Colonic mucosa (tissue), 4 donors: ENCODE results near the gene NCAPG. TPM values are rescaled to one million over a fixed set of nuclear protein-coding genes. Genes with fewer than 3 reads are reported as not detected.

Source experiments
- DNase-seq: peaks from one replicate; pipeline ENCODE4 v3.0.0-alpha.2; 2020
- H3K27ac ChIP-seq: fragments of 200-600 bp; one replicate; pipeline ENCODE4 v1.8.0; 2021
- H3K27me3 ChIP-seq: fragments of 200-600 bp; one replicate; pipeline ENCODE4 v1.8.0; 2021
- H3K36me3 ChIP-seq: fragments of 200-600 bp; one replicate; pipeline ENCODE4 v1.8.0; 2021
- H3K4me1 ChIP-seq: fragments of 200-600 bp; one replicate; pipeline ENCODE4 v1.8.0; 2021; ENCODE audit warnings: mild to moderate bottlenecking
- H3K4me3 ChIP-seq: fragments of 200-600 bp; one replicate; pipeline ENCODE4 v1.8.0; 2021
- H3K9ac ChIP-seq, 2 donors: one replicate each; pipeline ENCODE4 v1.7.0; 2013; ENCODE audit warnings: control low read depth in 2 of 2, low read depth in 2 of 2, low read length in 2 of 2
- H3K9me3 ChIP-seq: fragments of 200-600 bp; one replicate; pipeline ENCODE4 v1.8.0; 2021
- CTCF ChIP-seq: fragments of 200-600 bp; IDR thresholded peaks from one replicate; pipeline ENCODE4 v1.8.0; 2022; ENCODE audit warnings: antibody characterized with exemption, mild to moderate bottlenecking
- intact Hi-C: fragments of 100-400 bp; cut with DNase I; formaldehyde crosslinking; loops from one replicate; pipeline ENCODE4 v1.14.1; 2022
- total RNA-seq, 2 donors: library from RNA; stranded (reverse); fragmentation: NEBNext Ultra II Directional in 1 of 2; extraction: Animal tissue kit (Norgen Biotek cat#: 25700) in 1 of 2; gene quantifications; one replicate each; pipeline ENCODE4 v1.2.1, GENCODE V29; 2021
- donor health status: healthy.
- donor health status: DM: no; HTN: no; CAD: no.
- donor health status: DM: no; HTN: no; CAD: no.

The NCAPG gene
- total RNA-seq, 2 donors from 2014 or later, result 10.7 to 38.8 TPM

DNA sequence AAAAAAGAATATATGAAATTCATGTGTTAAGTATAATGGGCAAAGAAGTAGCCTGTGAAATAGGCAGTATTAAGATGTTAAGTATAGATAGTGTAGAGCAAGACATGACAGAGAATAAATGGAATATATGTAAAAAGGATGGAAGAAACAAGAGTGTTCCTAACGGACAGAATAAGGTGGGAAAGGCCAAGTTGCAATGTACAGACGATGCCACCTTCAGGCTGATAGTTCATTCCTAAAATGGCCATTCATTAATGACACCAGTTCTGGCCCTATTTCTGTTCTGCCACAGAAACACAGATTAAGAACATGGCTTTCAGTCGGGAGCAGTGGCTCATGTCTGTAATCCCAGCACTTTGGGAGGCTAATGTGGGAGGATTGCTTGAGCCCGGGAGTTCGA is 24.9 kb upstream of the NCAPG start:
- H3K9me3 ChIP-seq, result no peaks in the 10 kb centered on the region
- H3K4me1 ChIP-seq, result peaks cover 7% of the 10 kb centered on the region
- peaks cover 10% of the 10 kb centered on the region for H3K27me3 ChIP-seq
- H3K36me3 ChIP-seq, result no peaks in the 10 kb centered on the region
- H3K4me3 ChIP-seq, result no peak overlapping the region
- no peak overlapping the region for H3K9ac ChIP-seq
- no peak for TF ChIP-seq CTCF
- H3K27ac ChIP-seq, result no peak overlapping the region
- no peak for DNase-seq
- intact Hi-C loops, result no loop called here

DNA sequence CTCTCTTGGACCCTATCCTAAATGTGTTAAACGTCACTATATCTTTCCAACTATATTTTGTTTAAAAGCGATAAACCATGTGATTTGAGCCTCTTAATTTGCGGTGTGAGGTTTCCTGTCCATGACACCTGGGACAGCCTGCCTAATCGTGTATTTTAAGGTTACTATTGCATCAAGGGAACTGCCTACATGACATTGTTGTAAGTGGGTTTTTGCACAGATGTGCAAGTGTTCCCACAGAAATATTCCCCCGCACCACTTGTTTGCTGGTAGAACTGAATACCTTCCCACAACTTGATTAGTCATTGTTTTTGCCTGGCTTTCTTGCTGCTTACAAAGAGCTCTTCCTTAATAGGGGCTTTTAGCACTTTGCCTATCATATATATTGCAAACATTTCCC is 24.2 kb upstream of the NCAPG start:
- Histone ChIP-seq H3K27ac (no peak overlapping the region), H3K4me3 (no peak overlapping the region), H3K36me3 (no peaks in the 10 kb centered on the region), H3K4me1 (peaks cover 1% of the 10 kb centered on the region), H3K9ac (no peak overlapping the region), H3K27me3 (peaks cover 4% of the 10 kb centered on the region), H3K9me3 (no peaks in the 10 kb centered on the region)
- intact Hi-C loops, result no loop called here
- TF ChIP-seq CTCF, result no peak
- no peak for DNase-seq

GRCh38 chr4:17787315-17787714 is 23.5 kb upstream of the NCAPG start:
- H3K9me3 ChIP-seq, result no peaks in the 10 kb centered on the region
- H3K4me3 ChIP-seq, result no peak overlapping the region
- H3K9ac ChIP-seq, result no peak overlapping the region
- H3K27ac ChIP-seq, result no peak overlapping the region
- intact Hi-C loops, result no loop called here
- H3K27me3 ChIP-seq, result no peaks in the 10 kb centered on the region
- H3K4me1 ChIP-seq, result no peaks in the 10 kb centered on the region
- no peak for DNase-seq
- H3K36me3 ChIP-seq, result no peaks in the 10 kb centered on the region
- TF ChIP-seq CTCF, result no peak

- Histone ChIP-seq H3K9me3 (no peaks in the 10 kb centered on the region), H3K27me3 (no peaks in the 10 kb centered on the region), H3K27ac (no peak overlapping the region), H3K4me1 (no peaks in the 10 kb centered on the region), H3K4me3 (no peak overlapping the region), H3K9ac (no peak overlapping the region), H3K36me3 (no peaks in the 10 kb centered on the region)
- intact Hi-C loops, result no loop called here
- no peak for TF ChIP-seq CTCF
- no peak for DNase-seq
Observed at GRCh38 chr4:17788956-17789355, 21.8 kb upstream of the NCAPG start.

DNA sequence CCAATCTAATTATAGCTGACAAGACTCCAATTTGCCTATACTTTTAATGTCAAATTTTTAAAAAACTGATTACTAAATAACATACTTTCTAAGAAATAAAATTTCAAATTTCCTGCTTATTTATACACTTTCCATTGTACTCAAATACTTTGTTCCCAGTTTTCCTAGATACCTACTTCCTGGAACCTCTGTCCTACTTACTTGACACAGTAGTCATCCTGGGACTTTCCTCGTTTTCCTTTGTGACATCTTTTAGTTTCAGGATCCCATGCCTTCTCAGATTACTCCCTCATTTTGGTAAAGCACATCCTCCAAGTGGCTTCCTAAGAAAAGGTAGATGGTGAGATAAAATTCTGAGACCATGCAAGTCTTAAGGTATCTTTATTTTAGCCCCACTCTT is 16.0 kb upstream of the NCAPG start:
- Histone ChIP-seq H3K4me3 (no peak overlapping the region), H3K4me1 (no peaks in the 10 kb centered on the region), H3K9me3 (no peaks in the 10 kb centered on the region), H3K36me3 (no peaks in the 10 kb centered on the region), H3K27ac (no peak overlapping the region), H3K27me3 (no peaks in the 10 kb centered on the region), H3K9ac (no peak overlapping the region)
- no peak for DNase-seq
- intact Hi-C loops, result no loop called here
- no peak for TF ChIP-seq CTCF

DNA sequence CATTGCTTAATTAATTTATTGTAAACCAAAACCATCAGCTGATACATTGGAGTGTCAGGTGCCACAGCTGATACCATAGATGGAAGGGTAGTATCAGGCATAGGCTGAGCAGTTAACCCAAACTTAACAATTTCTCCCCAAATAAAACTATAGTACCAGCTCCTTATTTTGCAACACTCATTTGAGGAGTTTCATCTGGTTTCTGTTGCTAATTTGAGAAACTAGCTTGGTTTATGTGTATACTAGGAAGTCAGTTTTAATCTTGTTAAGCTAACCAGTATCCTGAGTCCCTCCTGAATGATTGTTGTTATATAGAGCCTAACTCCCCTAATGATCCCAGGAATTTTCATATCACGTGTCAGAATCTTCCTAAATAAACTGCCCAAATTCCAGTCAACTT is 13.0 kb upstream of the NCAPG start:
- H3K27ac ChIP-seq, result no peak overlapping the region
- no peak for TF ChIP-seq CTCF
- intact Hi-C loops, result no loop called here
- H3K36me3 ChIP-seq, result no peaks in the 10 kb centered on the region
- no peaks in the 10 kb centered on the region for H3K27me3 ChIP-seq
- H3K4me3 ChIP-seq, result no peak overlapping the region
- H3K9ac ChIP-seq, result no peak overlapping the region
- no peak for DNase-seq
- no peaks in the 10 kb centered on the region for H3K9me3 ChIP-seq
- H3K4me1 ChIP-seq, result no peaks in the 10 kb centered on the region
